Hepatocyte (in vitro differentiated cells): ENCODE measurements around the gene SP8.

ENCODE experiments used
- EZH2 ChIP-seq: fragments of 200-600 bp; sonication (generic); IDR thresholded peaks from 2 replicates; pipeline ENCODE4 v1.6.1; 2016; ENCODE audit warnings: antibody characterized with exemption, mild to moderate bottlenecking, borderline replicate concordance
- EZH2phosphoT487 ChIP-seq: fragments of 200-600 bp; sonication (generic); IDR thresholded peaks from one replicate; pipeline ENCODE4 v1.6.1; 2018; ENCODE audit warnings: antibody characterized with exemption, mild to moderate bottlenecking, low read depth, moderate library complexity; ENCODE audit not compliant: unreplicated experiment, severe bottlenecking
- TF ChIP-seq, protein P1 (sequence below): fragments of 200-600 bp; sonication (generic); IDR thresholded peaks from 2 replicates; pipeline ENCODE4 v1.5.1; 2016; ENCODE audit warnings: antibody characterized with exemption, mild to moderate bottlenecking; ENCODE audit not compliant: poor library complexity

GRCh38 chr7:20783125-20783699 is 3.5 kb downstream of the SP8 start:
- TF ChIP-seq, protein P1, sequence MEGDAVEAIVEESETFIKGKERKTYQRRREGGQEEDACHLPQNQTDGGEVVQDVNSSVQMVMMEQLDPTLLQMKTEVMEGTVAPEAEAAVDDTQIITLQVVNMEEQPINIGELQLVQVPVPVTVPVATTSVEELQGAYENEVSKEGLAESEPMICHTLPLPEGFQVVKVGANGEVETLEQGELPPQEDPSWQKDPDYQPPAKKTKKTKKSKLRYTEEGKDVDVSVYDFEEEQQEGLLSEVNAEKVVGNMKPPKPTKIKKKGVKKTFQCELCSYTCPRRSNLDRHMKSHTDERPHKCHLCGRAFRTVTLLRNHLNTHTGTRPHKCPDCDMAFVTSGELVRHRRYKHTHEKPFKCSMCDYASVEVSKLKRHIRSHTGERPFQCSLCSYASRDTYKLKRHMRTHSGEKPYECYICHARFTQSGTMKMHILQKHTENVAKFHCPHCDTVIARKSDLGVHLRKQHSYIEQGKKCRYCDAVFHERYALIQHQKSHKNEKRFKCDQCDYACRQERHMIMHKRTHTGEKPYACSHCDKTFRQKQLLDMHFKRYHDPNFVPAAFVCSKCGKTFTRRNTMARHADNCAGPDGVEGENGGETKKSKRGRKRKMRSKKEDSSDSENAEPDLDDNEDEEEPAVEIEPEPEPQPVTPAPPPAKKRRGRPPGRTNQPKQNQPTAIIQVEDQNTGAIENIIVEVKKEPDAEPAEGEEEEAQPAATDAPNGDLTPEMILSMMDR = no peak
- TF ChIP-seq EZH2phosphoT487 (no peak), EZH2 (peak; percentile 78)
